Islet of Langerhans (tissue), 1 donor: Measurements from ENCODE around the gene GFM2.
"Not testable (repeated sequence)": the region's sequence is repeated elsewhere in the genome, so short reads cannot be mapped to it uniquely, and the experiment has no call there.

Experiments used
- FAIRE-seq: peaks from one replicate; lab custom pipeline; 2011; peaks lifted over from hg19 to GRCh38; lab: Jason Lieb, UNC

Gene GFM2, protein sequence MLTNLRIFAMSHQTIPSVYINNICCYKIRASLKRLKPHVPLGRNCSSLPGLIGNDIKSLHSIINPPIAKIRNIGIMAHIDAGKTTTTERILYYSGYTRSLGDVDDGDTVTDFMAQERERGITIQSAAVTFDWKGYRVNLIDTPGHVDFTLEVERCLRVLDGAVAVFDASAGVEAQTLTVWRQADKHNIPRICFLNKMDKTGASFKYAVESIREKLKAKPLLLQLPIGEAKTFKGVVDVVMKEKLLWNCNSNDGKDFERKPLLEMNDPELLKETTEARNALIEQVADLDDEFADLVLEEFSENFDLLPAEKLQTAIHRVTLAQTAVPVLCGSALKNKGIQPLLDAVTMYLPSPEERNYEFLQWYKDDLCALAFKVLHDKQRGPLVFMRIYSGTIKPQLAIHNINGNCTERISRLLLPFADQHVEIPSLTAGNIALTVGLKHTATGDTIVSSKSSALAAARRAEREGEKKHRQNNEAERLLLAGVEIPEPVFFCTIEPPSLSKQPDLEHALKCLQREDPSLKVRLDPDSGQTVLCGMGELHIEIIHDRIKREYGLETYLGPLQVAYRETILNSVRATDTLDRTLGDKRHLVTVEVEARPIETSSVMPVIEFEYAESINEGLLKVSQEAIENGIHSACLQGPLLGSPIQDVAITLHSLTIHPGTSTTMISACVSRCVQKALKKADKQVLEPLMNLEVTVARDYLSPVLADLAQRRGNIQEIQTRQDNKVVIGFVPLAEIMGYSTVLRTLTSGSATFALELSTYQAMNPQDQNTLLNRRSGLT

DNA sequence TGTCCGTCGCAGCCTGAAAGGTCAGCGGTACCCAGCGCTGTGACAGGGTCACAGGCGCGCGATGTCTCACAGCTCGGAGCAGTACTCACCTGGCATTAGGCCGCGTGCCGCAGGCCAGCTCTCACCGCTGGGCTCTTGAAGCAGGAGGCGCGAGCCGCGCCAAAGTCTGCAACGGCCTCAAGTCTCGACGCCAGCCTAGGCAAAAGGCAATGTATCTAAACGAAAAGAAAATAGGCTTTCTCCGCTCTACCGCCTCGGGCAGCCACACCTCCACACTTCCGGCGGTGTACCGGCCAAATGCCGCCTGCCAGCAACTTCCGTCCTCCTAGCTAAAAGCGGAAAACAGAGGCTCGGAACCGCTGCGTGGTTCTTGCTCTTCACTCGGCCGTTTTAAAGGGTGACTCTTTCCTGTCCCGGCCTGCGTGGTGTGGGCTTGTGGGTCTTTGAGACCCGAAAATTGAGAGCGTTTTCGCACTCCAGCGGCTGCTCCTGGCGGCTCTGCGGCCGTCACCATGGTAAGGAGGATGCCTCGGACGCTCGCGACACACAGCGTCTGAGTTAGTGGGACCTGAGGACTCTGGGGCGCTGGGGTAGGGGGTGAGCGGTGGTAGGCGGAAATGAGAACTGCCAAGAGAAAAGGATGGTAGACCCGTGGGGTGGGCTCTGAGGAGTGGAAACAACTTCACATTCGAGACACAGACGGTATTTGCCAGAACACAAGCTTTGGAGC is at the start of gene GFM2, which contains the start of gene NSA2:
Gene GFM2, minus strand, starts transcription at position 269 of the 730 bp plus-strand sequence. CDS start 3,375 bp downstream, outside the sequence.
Gene NSA2, plus strand, starts transcription at position 401 of the 730 bp plus-strand sequence. Its CDS starts 112 bp downstream, at position 513.
- FAIRE-seq = no peak

DNA sequence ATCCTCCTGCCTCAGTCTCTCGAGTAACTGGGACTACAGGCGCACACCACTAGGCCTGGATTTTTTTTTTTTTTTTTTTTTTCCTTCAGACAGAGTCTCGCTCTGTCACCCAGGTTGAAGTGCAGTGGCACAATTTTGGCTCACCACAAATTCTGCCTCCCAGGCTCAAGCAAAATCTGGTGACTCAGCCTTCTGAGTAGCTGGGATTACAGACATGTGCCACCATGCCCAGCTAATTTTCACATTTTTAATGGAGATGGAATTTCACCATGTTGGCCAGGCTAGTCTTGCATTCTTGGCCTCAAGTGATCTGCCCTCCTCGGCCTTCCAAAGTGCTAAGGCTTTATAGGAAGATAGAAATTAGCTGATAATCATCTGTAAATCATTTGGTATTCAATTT is 44.0 kb upstream of the GFM2 start:
- no peak for FAIRE-seq

DNA sequence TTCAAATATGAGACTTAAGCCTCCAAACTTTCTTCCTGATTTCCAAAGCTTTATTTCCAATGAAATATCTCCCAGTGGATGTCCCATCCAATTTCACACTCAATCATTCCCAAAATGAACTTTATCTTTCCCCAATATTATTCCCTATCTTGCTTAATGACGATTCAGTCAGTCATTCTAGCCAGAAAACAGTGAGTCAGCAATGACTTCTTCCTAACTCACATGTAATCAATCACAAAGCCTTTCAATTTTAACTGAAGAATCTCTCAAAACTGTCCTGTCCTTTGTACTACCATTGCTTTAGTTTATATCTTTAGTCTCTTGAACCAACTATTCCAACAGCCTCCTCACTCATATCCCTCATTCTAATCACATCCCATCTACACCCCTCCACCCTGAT is 35.0 kb upstream of the GFM2 start:
- FAIRE-seq = no peak

DNA sequence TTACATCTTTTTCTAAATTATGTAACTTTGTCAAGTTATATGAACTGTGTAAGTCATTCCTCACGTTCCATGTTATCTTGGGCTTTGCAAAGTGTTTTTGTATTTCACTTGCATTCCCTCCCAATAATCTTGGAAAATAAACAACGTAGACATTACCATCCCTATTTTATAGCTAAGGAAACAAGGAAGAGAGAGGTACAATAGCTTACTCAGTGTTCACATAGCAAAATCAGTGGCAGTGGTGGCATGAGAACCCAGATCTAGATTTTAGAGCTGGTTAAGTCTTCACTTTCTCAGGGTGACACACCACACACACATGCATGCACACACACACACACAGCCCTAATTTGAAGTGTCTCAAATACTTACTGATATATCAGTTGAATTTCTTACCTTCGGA is 34.3 kb upstream of the GFM2 start:
- FAIRE-seq = no peak

DNA sequence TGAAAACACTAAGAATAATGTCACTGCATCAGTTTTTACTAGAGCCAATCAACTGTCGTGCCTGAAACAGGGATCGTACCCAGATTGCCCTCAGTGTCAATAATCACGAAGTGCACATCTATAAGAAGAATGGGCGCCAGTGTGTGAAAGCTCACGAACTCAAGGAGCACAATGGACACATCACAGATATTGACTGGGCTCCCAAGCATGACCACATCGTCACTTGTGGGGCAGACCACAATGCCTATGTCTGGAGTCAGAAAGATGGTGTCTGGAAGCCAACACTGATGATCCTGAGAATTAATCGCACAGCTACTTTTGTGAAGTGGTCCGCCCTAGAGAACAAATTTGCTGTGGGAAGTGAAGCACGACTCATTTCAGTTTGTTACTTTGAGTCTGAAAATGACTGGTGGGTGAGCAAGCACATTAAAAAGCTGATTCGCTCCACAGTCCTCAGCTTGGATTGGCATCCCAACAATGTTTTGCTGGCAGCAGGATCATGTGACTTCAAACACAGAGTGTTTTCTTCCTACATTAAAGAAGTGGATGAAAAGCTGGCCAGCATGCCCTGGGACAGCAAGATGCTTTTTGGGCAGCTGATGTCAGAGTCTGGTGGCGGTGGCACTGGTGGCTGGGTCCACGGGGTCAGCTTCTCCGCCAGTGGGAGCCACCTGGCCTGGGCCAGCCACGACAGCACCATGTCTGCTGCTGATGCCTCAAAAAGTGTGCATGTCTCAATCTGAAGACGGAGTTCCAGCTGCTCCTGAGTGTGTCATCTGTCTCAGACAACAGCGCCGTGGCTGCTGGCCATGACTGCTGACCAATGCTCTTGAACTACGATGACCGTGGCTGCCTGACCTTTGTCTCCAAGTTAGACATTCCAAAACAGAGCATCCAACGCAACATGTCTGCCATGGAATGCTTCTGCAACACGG is 32.3 kb upstream of the GFM2 start:
- FAIRE-seq = no peak

DNA sequence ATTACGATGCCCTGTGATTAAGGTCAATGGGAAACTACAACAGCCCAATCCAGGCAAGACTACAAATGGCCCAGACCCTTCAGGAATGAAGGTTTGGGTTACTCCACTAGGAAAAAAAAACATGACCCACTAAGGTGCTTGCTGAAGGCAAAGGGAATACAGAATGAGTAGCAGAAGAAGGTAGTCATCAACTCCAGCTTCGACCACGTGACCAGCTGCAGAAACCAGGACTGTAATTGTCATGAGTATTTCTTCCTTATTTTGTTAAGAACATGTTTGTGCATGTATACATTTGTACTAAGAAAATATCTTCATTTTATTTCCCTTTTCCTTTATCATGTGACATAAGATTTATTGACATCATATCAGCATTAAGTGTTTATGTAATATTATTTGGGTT is 24.8 kb upstream of the GFM2 start:
- not testable (repeated sequence) for FAIRE-seq

DNA sequence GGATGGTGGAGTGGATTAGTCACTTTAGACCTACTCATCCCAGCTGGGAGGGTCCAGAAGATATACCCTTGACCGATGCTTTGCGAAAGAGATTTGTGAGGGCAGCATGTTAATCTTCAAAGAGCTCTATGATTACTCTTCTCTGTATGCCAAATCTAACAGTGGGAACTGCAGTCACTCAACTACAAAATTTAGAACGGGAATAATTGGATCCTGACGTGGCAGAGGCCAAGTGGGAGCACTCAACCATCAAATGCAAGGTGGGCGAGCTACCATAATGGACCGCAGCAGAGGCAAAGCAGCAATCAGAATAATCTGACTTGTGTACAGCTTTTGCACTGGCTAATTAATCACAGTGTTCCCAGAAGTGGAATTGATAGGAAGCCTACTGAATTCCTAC is 20.5 kb upstream of the GFM2 start:
- FAIRE-seq = no peak

DNA sequence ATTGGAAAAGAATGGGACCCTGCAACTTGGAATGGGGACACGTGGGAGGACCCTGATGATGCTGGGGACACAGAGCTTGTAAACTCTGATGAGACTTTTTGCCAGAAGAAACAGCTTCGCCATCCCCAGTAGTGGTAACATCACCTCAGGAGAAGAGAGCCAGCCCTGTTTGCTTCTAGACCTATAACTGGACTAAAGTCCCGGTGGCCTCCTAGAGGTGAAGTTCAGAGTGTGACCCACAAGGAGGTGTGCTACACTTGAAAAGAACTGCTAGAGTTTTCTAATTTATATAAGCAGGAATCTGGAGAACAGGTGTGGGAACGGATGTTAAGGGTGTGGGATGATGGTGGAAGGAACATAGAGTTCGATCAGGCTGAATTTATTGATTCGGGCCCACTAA is 19.9 kb upstream of the GFM2 start:
- no peak for FAIRE-seq

DNA sequence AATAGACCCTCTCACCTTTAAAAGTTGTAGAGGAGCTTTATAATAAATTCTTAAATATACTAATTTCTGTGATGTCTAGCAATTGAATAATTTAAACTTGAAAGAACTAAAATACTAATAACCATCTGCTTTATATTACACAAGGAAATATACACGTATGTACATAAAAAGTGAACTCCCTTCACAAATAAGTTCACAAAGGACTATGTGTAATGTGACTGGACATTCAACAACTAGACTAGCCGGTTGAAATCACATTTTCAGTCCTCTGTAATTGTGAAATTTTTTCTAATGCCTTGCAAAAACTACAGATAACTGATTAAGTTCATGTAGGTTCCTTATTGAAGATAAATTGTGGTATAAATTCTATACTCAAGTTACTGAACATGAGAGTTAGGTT is 11.7 kb upstream of the GFM2 start:
- no peak for FAIRE-seq

DNA sequence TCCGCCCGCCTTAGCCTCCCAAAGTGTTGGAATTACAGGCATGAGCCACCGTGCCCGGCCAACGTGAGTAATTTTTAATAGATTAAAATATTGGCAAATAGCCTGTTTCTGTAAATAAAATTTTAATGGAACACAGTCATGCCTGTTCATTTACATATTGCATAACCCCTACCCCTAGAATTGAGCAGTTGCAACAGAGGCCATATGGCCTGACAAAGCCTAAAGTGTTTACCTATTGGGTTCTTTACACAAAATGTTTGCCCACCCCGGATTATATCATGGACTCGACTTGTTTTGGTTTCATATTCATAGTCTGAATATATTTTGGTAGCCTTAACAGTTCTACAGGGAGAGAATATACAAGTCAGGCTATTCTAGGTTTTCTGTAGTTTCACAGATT is 5.4 kb upstream of the GFM2 start:
- FAIRE-seq = no peak

DNA sequence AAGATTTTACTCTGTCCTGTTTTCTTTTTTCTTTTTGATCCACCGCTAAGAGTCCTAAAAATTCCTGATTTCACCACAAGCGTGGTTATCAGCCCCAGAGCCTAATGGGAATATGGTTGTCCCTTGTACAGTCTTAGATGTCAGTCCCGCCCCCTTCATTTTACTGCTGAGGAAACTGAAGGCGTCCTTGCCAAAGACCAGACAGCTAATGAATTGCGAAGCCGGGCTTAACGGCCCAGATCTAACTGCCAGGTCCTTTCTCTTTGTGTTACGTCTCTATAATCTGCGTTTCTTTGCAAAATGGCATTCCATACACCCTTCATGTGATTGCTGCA is 629 bp upstream of the GFM2 start:
- FAIRE-seq = no peak

DNA sequence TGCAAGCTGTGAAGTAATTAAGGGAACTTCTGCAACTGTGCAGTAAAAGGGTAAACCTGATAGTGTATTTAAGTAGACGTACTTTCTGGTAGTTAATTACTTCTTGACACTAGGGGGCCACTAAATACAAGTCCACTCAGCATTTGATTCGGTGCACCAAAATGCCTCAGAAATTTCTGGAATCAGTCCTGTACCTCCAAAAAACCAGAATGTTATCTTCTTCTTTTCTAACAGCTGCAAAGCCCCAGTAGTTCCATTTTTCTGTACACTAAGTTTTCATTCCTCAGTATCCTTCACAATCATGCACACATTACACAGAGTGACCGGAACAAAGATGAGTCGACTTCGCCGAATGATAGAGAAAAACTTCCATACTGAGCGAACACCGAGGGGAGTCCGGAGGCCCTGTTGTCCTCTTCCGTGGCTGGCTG is 484 bp downstream of the GFM2 start:
- no peak for FAIRE-seq

DNA sequence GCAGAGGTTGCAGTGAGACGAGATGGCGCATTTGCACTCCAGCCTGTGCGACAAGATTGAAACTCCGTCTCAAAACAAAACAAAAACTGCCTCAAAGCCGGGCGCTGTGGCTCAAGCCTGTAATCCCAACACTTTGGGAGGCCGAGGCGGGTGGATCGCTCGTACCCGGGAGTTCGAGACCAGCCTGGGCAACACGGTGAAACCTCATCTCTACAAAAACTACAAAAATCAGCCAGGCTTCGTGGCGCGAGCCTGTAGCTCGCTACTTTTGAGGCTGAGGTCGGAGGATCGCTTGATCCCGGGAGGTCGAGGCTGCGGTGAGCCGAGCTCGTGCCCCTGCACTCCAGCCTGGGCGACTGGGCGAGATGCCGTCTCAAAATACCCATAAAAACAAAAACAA is 988 bp downstream of the GFM2 start:
- no peak for FAIRE-seq

DNA sequence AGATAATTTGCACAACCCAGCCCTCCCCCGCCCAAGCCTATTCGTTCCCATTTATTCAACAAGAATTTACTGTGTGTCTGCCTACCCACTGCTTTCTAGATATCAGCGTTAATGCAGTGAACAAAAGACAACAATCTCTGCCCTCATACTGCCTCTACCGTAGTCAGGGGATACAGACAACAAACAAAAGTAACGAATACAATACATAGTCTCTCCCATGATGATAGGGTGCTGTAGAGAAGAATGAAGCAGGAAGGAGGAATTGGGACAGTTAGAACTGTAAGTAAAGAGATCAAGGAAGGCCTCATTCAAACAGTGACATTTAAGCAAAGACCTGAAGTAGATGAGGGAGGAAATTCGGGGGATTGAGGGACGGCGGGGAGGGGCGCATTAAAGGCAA is 1.7 kb downstream of the GFM2 start:
- FAIRE-seq = no peak

DNA sequence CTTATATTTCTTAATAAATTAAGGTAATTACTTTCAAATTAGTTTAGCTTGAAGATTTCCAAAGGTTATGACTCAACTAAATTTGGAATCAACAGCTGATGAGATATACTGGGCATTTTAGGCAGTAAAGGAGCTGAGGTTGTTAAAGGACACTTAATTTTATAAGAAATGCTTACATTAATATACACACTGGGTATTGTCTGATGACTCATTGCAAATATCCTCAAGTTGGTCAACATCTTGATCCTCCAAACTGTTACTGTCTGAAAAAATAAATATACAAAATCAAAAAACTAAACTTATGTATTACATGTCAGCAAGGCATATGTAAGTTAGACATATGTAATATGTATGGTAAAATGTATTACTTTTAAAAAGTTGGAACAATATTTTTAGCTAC is 3.4 kb downstream of the GFM2 start:
- FAIRE-seq = peak; percentile 30

DNA sequence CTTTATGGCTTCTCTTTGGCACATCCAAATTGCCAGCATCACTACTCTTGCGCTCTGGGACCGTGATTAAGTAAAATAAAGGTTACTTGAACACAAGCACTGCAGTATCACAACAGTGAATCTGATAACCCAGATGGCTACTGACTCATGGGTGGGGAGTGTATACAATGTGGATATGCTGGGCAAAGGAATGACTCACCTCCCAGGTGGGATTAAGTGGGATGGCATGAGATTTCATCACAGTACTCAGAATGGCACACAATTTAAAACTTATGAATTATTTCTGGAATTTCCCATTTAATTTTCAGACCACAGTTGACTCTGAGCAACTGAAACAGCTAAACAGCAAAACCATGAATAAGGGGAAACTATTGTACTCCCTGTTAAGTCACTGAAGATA is 4.3 kb downstream of the GFM2 start:
- FAIRE-seq = no peak

DNA sequence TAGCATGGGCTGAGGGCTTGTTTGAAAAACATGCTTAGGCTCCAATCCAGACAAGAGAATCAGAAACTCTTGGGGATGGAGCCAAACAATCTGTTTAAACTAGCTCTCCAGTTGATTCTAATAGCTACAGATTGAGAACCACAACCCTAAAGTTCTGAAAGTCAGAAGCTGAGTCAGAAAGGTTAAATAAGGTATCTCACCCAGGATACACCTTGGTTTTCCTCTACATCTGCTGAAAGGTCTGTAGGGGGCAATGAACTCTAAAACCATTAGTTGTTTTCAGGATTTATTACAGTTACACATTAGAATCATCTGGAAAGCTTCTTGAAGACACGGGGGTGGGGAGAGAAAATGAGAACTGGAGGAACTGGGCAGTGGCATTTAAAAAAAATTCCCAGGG is 5.7 kb downstream of the GFM2 start:
- no peak for FAIRE-seq

DNA sequence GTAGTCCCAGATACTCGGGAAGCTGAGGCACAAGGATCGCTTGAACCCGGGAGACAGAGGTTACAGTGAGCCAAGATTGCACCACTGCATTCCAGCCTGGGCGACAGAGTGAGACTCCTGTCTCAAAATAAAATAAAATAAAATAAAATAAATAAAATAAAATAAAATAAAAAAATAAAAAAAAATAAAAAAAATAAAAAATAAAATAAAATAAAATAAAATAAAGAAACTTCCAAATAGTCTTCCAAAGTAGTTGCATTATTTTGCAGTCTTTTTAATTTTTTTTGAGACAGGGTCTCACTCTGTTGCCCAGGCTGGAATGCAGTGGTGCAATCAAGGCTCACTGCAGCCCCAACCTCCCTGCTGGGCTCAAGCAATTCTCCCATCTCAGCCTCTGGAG is 18.2 kb downstream of the GFM2 start:
- not testable (repeated sequence) for FAIRE-seq

DNA sequence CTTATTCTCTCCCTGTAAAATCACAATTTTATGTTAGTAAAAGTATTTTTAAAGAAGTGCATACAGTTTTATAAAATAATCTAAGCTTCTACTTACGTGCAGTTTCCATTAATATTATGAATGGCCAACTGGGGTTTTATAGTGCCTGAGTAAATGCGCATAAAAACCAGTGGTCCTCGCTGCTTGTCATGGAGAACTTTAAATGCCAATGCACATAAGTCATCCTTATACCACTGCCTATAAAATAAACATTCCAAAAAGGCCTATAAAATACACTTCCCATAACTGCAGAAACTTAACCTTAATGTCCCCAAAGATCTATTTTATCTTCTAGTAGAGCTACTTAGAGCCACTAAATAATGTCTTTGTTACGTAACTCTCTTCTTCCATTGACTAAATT is 28.5 kb downstream of the GFM2 start:
- FAIRE-seq = no peak

DNA sequence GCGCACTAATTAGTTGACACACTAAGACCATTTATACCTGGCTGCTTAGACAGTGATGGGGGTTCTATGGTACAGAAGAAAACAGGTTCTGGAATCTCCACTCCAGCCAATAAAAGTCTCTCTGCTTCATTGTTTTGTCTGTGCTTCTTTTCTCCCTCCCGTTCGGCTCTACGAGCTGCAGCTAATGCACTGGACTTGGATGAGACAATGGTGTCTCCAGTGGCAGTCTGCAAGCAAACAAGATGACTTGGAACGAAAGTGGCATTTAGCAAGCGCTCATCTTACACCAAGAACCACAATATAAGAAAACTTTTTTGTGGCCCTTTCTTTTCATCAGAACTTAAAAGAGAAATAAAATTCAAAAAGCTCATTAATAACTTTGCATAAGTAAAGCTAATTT is 30.2 kb downstream of the GFM2 start:
- no peak for FAIRE-seq

DNA sequence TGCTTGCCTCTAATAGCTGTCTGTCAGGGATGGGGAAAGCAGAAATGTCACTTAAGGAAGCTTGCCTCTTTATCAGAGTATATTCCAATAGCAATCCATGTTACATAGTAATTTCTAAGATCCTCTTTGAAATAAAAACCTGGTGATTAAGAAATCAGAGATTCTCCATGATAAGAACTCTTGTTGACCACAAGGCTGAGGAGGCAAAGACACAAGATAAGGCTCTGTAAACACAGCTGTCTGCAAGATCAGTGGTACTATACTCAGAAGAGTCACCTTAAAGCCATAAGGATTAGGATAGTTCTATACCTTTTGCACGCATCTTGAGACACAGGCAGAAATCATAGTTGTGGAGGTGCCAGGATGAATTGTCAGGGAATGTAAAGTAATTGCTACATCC is 41.6 kb downstream of the GFM2 start:
- FAIRE-seq = no peak

DNA sequence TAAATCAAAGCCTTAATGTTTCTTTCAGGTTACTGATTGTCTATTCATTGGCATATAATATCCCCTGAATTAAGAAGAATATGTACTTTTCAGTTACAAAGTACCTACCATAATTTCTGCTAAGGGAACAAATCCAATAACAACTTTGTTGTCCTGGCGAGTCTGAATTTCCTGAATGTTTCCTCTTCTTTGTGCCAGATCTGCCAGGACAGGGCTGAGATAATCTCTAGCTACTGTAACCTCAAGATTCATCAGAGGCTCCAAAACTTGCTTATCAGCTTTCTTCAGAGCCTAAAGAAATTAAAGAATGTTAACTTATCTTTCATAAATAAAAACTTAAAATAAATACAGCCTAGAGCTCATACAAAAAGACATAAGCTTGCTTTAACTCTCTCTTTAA is 44.6 kb downstream of the GFM2 start:
- no peak for FAIRE-seq
